Esophagus muscularis mucosa (tissue), 4 donors: ENCODE measurements around the gene ZNF385C.

Experiments
- EP300 ChIP-seq: sonication (generic); formaldehyde crosslinking; IDR thresholded peaks from one replicate; pipeline ENCODE4 v1.6.1; 2017; ENCODE audit warnings: antibody characterized with exemption
- POLR2A ChIP-seq: fragments of 450-650 bp; IDR thresholded peaks from one replicate; pipeline ENCODE4 v1.6.1; 2017; ENCODE audit warnings: antibody characterized with exemption, moderate library complexity, mild to moderate bottlenecking, low read depth
- POLR2AphosphoS5 ChIP-seq, 2 donors: sonication (generic); formaldehyde crosslinking; IDR thresholded peaks; one replicate each; pipeline ENCODE4 v1.6.1; 2017; ENCODE audit warnings: antibody characterized with exemption in 2 of 2
- TF ChIP-seq, protein P1 (sequence below), 3 experiments: fragments of 200-600 bp in 2 of 3; fragments of 450-650 bp in 1 of 3; sonication (generic) in 2 of 3; IDR thresholded peaks; one replicate each; pipeline ENCODE4 v1.5.1; 2017 to 2019; ENCODE audit warnings: antibody characterized with exemption in 3 of 3, mild to moderate bottlenecking in 2 of 3, moderate library complexity in 1 of 3

DNA sequence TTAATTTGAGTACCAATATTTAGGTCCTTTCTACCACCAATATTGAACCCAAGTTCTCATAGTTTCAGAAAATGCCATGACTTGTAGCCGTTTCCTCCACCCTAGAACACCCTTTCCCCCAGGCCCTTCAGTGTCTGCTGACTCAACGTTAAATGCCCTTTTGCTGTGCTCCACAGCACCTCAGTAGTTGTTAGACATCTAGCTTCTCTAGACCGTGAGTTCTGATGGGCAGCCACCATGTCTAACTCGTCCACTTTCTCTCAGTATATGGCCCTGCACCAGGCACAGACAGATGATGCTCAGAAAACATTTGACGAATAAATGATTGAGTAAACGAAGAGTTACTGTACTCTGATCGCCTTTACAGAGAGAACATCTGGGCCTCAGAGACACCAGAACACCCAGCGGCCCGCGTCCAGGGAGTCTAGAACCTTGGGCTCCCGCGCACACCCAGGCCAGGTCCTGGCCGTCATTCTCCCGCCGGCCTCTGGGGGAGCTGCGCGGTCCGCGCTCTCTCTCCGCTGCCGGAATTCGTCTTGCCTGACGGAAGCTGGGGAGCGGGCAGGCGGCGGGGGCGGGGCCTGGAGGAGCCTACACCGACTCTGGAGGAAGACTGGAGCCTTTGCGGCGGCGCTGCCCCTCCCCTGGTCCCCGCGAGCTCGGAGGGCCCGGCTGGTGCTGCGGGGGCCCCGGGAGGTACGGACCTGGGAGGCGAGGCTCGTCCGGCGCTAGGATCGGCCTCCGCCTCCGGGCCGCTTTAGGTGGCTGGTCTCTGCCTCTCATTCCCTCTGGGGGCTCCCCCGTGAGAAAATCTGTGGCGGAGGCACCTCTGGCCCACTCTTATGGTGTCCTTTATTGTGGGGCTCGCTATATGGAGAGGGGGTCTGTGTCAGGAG is 78.5 kb downstream of the ZNF385C start, which contains the start of gene NKIRAS2:
- TF ChIP-seq POLR2AphosphoS5 (IDR thresholded peaks at IDR 0.05) (peak; percentile 76 to 88), POLR2A (no peak), EP300 (no peak)
- TF ChIP-seq, protein P1, sequence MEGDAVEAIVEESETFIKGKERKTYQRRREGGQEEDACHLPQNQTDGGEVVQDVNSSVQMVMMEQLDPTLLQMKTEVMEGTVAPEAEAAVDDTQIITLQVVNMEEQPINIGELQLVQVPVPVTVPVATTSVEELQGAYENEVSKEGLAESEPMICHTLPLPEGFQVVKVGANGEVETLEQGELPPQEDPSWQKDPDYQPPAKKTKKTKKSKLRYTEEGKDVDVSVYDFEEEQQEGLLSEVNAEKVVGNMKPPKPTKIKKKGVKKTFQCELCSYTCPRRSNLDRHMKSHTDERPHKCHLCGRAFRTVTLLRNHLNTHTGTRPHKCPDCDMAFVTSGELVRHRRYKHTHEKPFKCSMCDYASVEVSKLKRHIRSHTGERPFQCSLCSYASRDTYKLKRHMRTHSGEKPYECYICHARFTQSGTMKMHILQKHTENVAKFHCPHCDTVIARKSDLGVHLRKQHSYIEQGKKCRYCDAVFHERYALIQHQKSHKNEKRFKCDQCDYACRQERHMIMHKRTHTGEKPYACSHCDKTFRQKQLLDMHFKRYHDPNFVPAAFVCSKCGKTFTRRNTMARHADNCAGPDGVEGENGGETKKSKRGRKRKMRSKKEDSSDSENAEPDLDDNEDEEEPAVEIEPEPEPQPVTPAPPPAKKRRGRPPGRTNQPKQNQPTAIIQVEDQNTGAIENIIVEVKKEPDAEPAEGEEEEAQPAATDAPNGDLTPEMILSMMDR (IDR thresholded peaks at IDR 0.05), result peak; percentile 98 to 99 (median 99)
